ENCODE results near the gene CARMIL1. TPM values are rescaled to one million over a fixed set of nuclear protein-coding genes. Genes with fewer than 3 reads are reported as not detected.

Gene CARMIL1
- total RNA-seq, 1 donor from 2014 or later = 11.8 TPM

GRCh38 chr6:25341203-25341552 is 62.0 kb downstream of the CARMIL1 start:
- no peaks in the 10 kb centered on the region for H3K36me3 Mint-ChIP-seq
- no peak overlapping the region for H3K27ac Mint-ChIP-seq
- peaks cover 5% of the 10 kb centered on the region for H3K4me1 Mint-ChIP-seq (ENCODE audit: unreplicated experiment)
- DNase-seq (ENCODE audit: extremely low spot score, unreplicated experiment) = no peak
- no peaks in the 10 kb centered on the region for H3K27me3 Mint-ChIP-seq
- no peak for TF ChIP-seq CTCF (conservative IDR thresholded peaks at IDR 0.05)
- no peaks in the 10 kb centered on the region for H3K9me3 Mint-ChIP-seq
- no peak overlapping the region for H3K4me3 Mint-ChIP-seq

GRCh38 chr6:25341923-25342619 is 62.9 kb downstream of the CARMIL1 start:
- DNase-seq (ENCODE audit: extremely low spot score, unreplicated experiment) = no peak
- H3K27ac Mint-ChIP-seq = no peak overlapping the region
- no peaks in the 10 kb centered on the region for H3K27me3 Mint-ChIP-seq
- no peak overlapping the region for H3K4me3 Mint-ChIP-seq
- no peaks in the 10 kb centered on the region for H3K36me3 Mint-ChIP-seq
- peaks cover 5% of the 10 kb centered on the region for H3K4me1 Mint-ChIP-seq (ENCODE audit: unreplicated experiment)
- no peaks in the 10 kb centered on the region for H3K9me3 Mint-ChIP-seq
- no peak for TF ChIP-seq CTCF (conservative IDR thresholded peaks at IDR 0.05)

- TF ChIP-seq CTCF (conservative IDR thresholded peaks at IDR 0.05) = no peak
- Mint-ChIP-seq H3K4me3 (no peak overlapping the region), H3K4me1 (ENCODE audit: unreplicated experiment) (peaks cover 5% of the 10 kb centered on the region), H3K27me3 (no peaks in the 10 kb centered on the region), H3K36me3 (no peaks in the 10 kb centered on the region), H3K27ac (no peak overlapping the region), H3K9me3 (no peaks in the 10 kb centered on the region)
- no peak for DNase-seq (ENCODE audit: extremely low spot score, unreplicated experiment)
Measured at GRCh38 chr6:25342802-25343201, 63.6 kb downstream of the CARMIL1 start.

GRCh38 chr6:25343984-25344383 is 64.8 kb downstream of the CARMIL1 start:
- H3K36me3 Mint-ChIP-seq = no peaks in the 10 kb centered on the region
- no peak overlapping the region for H3K4me3 Mint-ChIP-seq
- DNase-seq (ENCODE audit: extremely low spot score, unreplicated experiment) = no peak
- no peak for TF ChIP-seq CTCF (conservative IDR thresholded peaks at IDR 0.05)
- no peaks in the 10 kb centered on the region for H3K27me3 Mint-ChIP-seq
- H3K9me3 Mint-ChIP-seq = no peaks in the 10 kb centered on the region
- peaks cover 5% of the 10 kb centered on the region for H3K4me1 Mint-ChIP-seq (ENCODE audit: unreplicated experiment)
- H3K27ac Mint-ChIP-seq = no peak overlapping the region

- no peak for TF ChIP-seq CTCF (conservative IDR thresholded peaks at IDR 0.05)
- H3K4me3 Mint-ChIP-seq = no peak overlapping the region
- peaks cover 5% of the 10 kb centered on the region for H3K4me1 Mint-ChIP-seq (ENCODE audit: unreplicated experiment)
- H3K36me3 Mint-ChIP-seq = no peaks in the 10 kb centered on the region
- H3K27ac Mint-ChIP-seq = no peak overlapping the region
- H3K9me3 Mint-ChIP-seq = no peaks in the 10 kb centered on the region
- no peak for DNase-seq (ENCODE audit: extremely low spot score, unreplicated experiment)
- H3K27me3 Mint-ChIP-seq = no peaks in the 10 kb centered on the region
Measured at GRCh38 chr6:25344827-25345226, 65.7 kb downstream of the CARMIL1 start.

GRCh38 chr6:25346064-25346463 is 66.9 kb downstream of the CARMIL1 start:
- no peak for TF ChIP-seq CTCF (conservative IDR thresholded peaks at IDR 0.05)
- no peak for DNase-seq (ENCODE audit: extremely low spot score, unreplicated experiment)
- H3K9me3 Mint-ChIP-seq = no peaks in the 10 kb centered on the region
- H3K4me3 Mint-ChIP-seq = no peak overlapping the region
- H3K4me1 Mint-ChIP-seq (ENCODE audit: unreplicated experiment) = peaks cover 10% of the 10 kb centered on the region
- no peak overlapping the region for H3K27ac Mint-ChIP-seq
- H3K27me3 Mint-ChIP-seq = no peaks in the 10 kb centered on the region
- no peaks in the 10 kb centered on the region for H3K36me3 Mint-ChIP-seq

Data from type B pancreatic cell (in vitro differentiated cells).